GM18951 (cell line): ENCODE results near the gene CARNS1.

Experiments used
- POLR2A ChIP-seq: IDR thresholded peaks from 4 replicates; pipeline ENCODE4 v1.6.1; 2011; ENCODE audit warnings: mild to moderate bottlenecking; ENCODE audit not compliant: insufficient read length, insufficient read depth; ENCODE audit errors: extremely low read depth
- in situ Hi-C: fragments of 300-500 bp; cut with MboI; formaldehyde crosslinking; loops from one replicate; pipeline ENCODE4 v1.12.0; 2022; ENCODE audit warnings: low sequenced_read_pairs, mixed read lengths, inconsistent platforms; ENCODE audit not compliant: unreplicated experiment

Gene CARNS1

DNA sequence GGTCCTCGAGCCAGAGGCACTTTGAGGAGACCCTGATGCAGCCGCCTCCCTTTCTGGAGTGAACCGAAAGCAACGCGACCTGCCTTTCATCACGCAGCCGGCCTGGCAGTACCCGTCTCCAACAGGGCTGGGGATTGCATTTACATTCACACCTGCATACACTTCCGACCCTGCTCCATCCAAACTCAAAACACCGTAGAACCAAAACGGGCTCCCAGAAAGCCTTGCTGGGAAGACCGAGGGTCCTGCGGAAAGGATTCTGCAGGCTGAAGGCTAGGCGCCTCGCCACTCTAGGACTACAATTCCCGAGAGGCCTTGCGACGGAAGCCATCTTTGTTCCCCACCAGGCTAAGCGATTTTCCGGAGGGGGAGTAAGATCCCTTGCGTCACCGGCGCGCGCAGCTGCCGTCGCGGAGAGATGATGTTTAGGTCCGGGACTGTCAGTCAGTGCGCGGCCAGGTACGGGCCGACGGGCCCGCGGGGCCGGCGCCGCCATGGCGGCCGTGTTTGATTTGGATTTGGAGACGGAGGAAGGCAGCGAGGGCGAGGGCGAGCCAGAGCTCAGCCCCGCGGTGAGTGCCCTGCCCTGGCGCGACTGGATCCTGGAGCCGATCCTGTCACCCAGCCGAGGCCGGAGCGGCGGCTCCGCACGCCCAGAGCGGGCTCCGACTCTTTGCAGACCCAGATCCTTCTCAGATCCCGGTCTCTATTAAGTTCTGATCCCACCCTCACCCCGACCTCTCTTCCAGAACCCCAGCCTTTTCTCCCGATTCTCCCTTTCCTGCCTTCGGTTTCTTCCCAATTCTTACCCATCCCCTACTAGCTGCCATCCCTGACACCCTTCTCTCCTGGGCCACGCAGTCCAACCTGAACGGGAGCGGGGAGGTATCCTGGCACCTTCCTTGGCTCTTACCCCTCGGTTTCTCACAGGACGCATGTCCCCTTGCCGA, 12.8 kb downstream of the CARNS1 start, which contains the start of gene RPS6KB2:
TSS of gene RPS6KB2 (plus strand) at position 443 of the 950 bp plus-strand sequence. CDS start at position 495, 52 bp downstream.
- TF ChIP-seq POLR2A, result peak; percentile 94
- in situ Hi-C loops, result no loop called here

GRCh38 chr11:67429038-67429668, 13.7 kb downstream of the CARNS1 start:
- in situ Hi-C loops, result no loop called here
- TF ChIP-seq POLR2A, result no peak

DNA sequence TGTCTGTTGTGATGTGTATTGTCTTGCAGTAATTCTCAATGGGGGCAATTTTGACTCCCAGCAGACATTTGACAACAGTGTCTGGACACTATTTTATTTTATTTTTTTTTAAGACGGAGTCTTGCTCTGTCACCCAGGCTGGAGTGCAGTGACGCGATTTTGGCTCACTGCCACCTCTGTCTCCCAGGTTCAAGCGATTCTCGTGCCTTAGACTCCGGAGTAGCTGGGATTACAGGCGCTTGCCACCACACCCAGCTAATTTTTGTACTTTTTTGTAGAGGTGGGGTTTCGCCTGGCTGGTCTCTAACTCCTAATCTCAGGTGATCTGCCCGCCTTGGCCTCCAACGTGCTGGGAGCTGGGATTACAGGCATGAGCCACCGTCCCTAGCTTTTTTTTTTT, 14.2 kb downstream of the CARNS1 start:
- no peak for TF ChIP-seq POLR2A
- in situ Hi-C loops, result no loop called here

DNA sequence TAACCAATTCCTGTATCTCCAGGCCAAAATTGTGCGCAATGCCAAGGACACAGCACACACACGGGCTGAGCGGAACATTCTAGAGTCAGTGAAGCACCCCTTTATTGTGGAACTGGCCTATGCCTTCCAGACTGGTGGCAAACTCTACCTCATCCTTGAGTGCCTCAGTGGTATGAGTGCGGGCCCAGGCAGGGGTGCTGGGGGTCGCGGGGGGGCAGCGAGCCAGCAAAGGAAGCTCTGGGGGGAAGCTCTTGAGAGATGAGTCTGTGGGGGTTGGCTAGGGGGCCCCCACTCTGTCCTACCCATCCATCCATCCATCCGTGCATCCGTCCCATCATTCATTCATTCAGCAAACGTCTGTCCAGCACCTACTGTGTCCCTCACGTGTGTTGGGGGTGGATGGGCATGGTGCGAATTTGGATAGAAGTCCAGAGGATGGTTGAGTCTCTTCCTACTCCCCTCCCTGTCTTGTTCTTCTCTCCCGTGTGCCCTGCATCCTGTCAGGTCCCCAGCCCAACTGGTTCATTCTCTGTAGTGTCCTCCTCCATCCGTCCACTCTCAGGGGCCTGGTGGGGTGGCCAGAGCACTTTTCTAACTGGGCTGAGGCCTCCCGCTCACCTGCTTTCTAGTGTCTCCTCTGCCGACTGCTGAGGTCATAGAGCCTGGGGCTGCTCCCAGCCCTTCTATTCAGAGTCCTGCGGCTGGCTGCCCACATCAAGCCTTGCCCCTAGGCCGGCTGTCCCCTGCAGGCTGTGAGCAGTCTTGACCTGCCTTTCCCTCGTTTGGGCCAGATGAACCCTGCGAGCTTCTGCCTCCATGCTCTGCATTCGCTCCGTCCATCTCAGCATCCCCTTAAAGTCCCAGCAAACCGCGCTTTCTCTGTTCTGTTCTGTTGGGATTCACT, 16.1 kb downstream of the CARNS1 start:
- in situ Hi-C loops, result no loop called here
- peak; percentile 5 for TF ChIP-seq POLR2A

DNA sequence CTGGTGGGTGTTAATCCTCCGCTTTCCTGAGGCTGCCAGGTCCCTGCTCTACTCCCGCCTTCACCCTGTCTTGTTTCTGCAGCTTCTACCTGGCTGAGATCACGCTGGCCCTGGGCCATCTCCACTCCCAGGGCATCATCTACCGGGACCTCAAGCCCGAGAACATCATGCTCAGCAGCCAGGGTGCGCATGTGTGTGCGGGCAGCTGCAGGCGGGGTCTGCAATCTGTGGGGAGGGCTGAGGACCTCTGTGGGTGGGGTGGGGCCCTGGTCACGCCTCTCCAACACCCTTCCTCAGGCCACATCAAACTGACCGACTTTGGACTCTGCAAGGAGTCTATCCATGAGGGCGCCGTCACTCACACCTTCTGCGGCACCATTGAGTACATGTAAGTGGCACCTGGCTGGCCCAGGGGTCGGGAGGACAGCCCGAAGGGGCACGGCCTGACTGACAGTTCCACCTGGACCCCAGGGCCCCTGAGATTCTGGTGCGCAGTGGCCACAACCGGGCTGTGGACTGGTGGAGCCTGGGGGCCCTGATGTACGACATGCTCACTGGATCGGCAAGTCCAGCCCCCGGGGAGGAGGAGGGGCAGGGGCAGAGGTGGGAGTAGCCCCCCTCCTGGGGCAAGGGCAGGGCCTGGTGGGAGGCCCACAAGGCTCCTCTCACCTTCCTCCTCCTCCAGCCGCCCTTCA, 17.3 kb downstream of the CARNS1 start:
- TF ChIP-seq POLR2A, result no peak
- in situ Hi-C loops, result no loop called here

- in situ Hi-C loops, result no loop called here
- TF ChIP-seq POLR2A, result no peak
Observed at GRCh38 chr11:67433536-67434394, 18.3 kb downstream of the CARNS1 start.

DNA sequence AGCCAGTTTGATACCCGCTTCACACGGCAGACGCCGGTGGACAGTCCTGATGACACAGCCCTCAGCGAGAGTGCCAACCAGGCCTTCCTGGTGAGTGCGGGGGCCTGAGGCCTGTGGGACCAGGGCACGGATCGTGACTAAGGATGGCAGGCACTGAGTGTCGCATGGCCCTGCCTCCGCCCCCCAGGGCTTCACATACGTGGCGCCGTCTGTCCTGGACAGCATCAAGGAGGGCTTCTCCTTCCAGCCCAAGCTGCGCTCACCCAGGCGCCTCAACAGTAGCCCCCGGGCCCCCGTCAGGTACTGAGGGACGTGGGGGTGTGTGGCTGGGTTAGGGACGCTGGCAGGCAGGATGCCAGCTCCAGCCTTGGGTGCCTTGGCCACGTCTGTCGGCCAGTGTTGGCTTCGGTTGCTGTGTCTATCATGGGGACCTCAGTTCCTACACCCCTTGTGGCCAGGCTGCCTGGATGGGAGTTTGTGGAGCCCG, 19.0 kb downstream of the CARNS1 start:
- TF ChIP-seq POLR2A, result peak; percentile 61
- in situ Hi-C loops, result no loop called here

- TF ChIP-seq POLR2A, result peak; percentile 8
- in situ Hi-C loops, result no loop called here
Observed at GRCh38 chr11:67435031-67435726, 19.7 kb downstream of the CARNS1 start.

GRCh38 chr11:67435727-67436458, 20.4 kb downstream of the CARNS1 start:
- peak; percentile 63 for TF ChIP-seq POLR2A
- in situ Hi-C loops, result no loop called here

DNA sequence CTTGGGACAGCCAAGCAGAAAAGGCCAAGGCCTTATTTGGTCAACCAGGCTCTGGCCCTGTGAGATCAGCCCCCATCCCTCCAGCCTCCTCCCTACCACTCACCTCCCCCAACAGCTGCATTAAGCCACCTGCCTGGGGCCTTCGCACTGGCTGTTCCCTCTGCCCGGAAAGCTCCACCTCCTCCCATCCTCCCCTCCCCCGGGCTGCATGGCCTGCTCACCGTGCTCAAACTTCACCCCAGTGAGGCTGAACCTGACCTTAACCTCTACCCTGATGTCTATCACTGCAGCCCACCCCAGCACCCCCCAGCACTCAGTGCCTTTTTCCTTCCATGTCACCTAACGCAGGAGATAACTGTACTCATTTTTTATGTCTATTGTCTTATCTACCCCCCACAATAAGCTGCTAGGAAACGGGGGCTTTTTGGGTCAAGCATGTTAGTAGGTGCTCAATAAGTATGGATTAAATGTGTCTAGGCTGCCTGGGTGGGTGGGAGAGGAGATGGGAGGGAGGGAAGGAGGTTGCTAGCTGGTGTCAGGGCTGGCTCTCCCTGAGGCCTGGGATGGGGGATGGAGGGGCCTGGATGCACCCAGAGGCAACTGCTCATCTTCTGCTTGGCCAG, 21.1 kb downstream of the CARNS1 start:
- peak; percentile 60 for TF ChIP-seq POLR2A
- in situ Hi-C loops, result no loop called here
